ENCODE data around the gene PHIP.
"Not testable (repeated sequence)": the region's sequence is repeated elsewhere in the genome, so short reads cannot be mapped to it uniquely, and the experiment has no call there.

The PHIP gene

DNA sequence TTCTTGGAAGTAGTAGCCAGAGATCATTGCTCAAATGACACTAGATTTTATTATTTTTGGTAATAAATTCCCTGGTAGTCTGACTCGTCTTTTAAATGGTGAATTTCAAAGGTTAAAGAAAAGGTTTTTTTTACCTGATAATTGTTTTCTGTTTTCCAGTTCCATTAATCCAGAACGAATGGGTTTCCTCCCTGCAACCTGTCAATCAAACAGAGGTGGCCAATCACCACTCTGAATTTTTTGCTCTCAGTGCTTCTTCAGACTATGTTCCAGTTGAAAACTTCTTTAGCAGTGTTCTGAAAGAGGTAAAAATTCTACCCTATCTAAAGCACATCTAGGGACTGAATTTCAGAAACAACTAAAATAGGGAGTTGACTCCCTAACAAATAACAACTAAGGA lies 73.8 kb downstream of the PHIP start:
- no peak for DNase-seq

DNA sequence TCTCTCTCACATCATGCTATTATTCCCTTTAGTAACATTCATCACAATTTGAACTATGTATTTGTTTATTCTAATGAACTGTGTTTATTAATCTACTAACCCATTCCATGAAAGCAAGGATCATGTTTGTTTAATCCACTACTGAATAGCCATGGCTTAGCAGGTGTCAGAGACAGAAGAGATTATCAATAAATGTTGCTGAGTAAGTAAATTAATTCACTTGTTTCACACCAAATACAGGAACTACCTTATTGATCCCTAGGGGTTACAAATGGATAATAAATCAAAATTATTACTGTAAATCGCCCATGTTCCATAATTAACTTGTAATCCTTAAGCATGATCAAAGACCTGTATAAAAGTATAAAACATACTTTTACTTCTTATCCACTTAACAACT lies 76.6 kb downstream of the PHIP start:
- DNase-seq, result no peak

DNA sequence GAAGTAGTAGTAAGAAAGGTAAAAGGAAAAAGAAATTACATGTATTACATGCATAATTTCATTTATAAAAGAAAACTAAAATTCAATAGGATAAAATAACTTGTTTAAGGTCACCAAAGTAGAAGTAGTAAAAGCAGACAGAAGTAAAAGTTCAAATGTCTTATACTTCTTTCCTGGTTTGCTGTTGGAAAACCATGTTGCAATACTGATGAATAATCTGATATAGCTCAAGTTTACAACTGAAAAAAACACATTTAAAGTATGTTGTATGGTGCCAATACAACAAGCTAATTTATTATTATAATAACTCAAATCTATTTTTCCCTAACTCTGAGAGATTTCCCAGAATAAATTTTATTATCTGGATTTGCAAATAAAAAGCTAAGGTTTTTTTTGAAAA lies 78.3 kb downstream of the PHIP start:
- no peak for DNase-seq

DNA sequence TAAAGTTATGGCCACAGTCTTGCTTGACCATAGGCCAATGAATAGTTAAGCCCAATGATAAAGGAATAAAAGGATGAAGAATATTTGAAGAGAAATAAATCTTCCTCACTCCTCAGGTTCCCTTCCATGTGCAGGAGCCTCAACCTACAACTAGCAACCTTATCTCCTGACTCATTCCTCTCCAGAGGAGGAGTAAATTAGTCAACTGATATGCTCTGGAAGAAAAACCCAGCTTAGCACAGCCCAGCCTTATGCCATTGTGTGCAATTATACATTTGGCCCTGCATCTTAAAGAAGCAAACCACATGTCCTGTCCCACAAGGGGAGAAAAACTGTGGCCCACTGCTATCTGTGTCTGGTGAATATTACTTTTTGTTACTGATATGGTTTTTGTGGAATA lies 82.1 kb downstream of the PHIP start:
- DNase-seq, result no peak

DNA sequence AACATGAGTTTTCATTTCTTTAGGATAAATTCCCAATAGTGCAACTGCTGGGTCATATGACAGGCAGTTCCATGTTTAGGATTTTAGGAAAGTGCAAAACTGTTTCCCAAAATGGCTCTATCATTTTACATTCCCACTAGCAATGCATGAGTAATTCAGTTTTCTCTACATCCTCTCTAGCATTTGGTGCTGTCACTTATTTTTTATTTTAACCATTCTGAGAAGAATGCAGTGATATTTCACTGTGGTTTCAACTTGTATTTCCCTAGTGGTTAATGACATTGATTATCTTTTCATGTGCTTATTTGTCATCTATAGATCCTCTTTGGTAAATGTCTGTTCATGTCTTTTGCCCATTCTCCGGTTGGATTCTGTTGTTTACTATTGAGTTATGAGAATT lies 82.7 kb downstream of the PHIP start:
- no peak for DNase-seq

DNA sequence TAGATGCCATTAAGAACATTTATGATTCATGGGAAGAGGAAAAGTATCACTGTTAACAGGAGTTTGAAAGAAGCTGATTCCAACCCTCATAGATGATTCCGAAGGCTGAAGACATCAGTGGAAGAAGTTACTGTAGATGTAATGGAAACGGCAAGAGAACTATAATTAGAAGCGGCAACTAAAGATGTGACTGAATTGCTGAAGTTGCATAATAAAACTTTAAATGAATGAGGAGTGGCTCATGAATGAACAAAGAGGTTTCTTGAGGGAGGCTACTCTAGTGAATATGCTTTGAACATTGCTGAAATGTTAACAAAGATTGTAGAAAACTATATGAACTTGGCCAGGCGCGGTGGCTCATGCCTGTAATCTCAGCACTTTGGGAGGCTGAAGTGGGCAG lies 84.1 kb downstream of the PHIP start:
- no peak for DNase-seq

DNA sequence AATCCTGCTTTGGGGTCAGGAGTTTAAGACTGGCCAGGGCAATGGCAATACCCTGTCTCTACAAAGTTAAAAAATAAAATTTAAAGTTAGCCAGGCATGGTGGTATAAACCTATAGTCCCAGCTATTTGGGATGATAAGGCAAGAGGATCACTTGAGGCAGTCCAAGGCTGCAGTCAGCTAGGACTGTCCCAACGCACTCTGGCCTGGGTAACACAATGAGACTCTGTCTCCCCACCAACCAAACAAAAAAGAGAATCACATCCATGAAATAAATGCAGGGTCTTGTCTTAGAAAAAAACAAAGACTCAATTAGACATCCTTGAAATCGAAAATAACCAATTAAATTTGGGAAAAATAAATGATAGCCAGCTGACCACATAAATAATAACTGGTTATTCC lies 88.9 kb downstream of the PHIP start:
- no peak for DNase-seq

DNA sequence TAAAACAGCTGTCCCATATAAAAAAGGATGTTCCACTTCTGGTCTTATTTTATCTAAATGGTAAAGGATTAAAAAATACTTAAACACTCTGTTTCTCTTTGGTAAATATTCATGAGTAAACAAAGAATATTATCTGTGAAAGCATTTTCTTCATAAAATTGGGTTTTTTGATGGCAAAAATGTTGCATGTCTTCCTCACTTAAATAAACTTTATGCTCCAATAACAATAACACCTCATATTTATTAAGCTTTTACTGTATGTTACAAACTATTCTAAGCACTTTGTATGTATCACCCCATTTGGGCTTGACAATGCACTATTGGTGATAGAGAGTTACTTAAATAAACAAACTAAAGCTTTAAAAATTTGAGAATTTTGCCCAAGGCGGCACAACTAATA lies 91.9 kb downstream of the PHIP start:
- no peak for DNase-seq

DNA sequence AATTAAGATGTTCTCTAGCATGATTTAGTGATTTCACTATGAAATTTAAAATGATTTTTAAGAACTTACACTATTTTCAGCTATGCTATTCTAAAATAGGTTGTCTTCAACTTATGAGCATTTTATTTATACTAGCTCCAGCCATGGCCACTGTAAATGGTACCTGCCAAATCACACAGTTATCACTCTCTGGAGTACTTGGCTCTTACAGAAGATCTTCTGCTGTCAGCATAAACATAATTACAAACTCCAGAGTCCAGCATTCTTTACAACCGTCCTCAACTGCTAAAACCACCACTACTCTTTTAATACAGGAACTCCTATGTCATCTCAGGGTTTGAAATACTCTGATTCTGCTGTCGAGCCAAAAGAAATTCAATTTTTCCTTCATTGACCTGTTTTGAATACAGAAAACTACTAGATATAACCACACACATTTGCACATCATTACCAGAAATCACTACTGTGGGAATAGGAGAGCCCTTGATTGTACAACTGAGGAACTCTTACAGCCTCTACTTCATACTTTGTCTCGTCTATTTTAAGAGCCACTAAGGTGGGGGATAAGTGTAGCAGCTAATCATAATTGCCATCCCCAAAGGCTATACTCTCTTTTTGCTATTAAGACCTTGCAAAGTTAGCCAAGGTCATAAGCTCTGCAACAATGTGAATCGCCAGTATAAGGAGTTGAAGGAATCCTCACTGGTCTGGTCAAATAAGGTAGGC lies 93.7 kb downstream of the PHIP start:
- DNase-seq, result no peak

DNA sequence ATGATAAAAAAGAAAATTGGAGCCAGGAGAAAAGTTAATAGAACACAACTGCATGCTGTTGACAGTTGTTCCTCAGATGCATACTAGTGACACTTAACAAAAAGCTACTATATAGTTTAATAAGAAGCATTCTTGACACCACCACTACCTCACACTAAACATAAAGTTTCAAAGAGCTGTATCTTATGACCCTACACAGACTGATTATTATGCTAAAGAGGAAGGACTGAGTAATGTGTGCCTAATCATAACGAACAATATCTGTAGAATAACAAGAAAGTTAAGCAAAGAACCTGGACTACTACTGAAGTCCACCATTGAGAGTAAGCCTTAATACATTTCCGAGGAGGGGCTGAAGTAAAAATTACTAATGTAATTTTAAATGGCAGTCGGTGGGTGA lies 110.9 kb downstream of the PHIP start:
- no peak for DNase-seq

DNA sequence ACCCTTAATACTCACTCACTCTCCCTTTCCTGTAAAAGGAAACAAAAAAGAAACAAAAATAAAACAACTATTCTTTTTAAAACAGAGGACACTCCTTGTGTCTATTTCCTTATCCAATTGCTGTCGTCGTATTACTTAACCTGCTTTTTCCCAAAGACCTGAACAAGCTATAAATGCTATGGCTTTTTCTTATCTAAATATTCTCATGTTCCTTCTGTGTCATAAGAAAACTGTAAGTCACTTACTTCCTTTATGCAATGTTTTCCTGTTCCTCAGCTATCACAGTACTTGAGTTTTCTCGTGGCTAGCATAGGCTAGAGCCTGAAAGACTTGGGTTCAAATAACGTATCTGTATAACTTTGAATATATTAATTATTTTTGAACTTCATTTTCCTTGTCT lies 111.5 kb downstream of the PHIP start:
- no peak for DNase-seq

DNA sequence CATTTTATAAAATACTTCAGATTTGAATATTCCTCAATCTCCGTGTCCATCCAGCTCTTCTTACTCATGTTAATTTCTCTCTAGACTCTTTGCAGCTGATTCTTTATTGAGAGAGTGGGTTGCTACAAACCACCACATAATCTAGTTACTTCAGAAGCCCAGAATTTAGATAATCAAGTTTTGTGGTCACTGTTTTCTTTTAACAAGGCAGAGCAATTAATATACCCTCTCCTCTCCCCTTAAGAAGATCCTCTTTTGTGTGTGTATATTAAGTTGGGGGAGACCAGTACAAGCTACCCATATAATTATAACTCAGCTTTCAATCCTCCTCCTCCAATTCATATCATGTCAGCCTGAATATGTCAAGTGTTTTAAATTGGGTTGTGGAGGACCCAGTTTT lies 115.6 kb downstream of the PHIP start:
- no peak for DNase-seq

DNA sequence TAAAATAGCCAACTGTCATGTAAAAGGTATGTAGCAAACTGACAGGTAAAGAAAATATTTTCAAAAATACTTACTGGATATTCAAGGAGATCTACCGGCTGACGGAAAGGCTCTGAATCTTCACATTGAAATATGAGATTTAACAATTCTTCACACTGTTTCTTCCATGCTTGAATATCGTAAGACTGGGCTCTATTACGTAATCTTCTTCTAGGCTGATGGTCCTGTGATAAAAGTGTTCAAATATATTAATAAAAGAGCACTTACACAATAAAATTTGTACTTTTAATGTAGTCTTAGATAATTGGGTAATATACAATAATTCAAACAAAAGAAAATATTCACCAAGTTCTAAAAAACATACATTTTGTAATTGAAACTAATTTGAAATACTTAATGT lies 123.3 kb downstream of the PHIP start:
- DNase-seq, result no peak

DNA sequence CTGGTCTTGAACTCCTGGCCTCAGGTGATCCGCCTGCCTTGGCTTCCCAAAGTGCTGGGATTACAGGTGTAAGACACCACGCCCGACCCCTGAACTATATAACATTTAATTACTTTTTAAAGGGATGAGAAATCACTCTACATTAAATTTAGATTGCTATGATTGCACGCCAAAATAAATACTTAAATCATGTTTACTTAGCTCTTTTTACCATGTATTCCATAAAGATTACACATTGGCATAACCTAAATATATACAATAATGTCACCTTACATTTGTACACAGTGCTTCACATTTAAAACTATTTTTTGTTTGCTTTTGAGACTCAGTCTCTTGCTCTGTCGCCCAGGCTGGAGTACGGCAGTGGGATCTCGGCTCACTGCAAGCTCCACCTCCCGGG lies 124.3 kb downstream of the PHIP start:
- no peak for DNase-seq

DNA sequence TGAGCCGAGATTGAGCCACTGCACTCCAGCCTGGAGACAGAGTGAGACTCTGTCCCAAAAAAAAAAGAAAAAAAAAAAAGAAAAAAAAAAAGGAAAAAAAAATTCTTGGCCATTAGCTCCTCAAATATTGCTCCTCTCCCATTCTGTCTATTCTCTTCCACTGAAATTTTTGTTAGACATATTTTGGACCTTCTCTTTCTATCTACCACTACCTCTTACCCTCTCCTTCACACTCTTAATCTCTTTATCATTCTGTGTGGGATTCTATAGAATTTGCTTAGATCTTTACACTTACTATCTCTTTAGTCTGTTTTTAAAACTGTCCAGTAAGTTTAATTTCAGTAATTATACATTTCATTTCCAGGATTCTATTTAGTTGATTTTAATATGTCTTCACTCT lies 125.7 kb downstream of the PHIP start:
- no peak for DNase-seq

DNA sequence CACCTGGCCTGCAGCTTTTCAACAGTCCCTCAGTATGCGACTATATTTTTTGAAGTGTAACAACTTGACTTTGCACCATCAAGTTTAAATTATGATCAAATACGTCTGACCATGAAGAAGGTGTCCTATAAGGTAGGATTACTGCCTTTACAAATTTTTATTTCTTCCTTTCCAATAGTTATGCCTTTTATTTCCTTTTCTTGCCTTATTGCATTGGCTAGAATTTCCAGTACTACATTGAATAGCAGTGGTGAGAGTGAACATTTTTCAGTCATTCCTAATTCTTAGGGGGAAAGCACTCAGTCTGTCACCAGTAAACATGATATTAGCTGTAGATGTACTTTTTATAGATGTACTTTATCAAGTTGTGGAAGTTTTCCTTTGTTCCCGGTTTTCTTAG lies 129.3 kb downstream of the PHIP start:
- no peak for DNase-seq

DNA sequence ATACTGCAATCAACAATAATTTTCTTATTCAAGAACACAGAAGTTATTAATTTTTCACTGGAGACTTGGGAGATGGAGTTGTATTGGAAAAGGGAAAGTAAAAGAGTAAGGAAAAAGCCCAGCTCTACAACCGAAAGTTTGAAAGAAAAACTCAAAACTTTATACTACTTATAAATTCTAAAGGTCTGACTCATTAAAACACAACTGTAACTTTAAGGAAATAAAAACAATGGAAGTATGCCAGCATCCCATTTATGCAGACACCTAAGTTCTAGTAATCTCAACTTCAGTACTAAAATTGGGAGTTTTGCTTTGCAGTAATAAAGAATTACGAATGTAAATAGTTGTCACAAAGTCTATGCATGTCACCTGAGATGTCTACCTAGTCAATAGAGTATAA lies 130.1 kb downstream of the PHIP start:
- no peak for DNase-seq

DNA sequence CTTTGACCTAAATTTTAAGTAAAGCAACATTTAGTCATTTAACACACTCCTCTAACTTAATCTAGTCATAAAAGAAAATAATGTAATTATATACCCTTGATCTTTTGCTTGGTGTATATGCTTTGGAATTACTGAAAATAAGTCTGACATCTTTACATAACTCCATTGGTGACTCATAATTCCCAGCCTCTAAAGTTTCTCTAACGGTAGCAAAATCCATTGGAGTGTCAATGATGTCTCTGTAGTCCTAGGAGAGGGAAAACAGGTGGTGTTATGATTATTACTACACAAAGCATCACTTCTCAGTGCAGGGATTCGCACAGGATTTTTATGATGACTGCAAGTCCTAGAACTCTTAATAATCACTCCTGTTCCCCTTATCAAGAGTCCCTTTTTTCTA lies 130.5 kb downstream of the PHIP start:
- no peak for DNase-seq

DNA sequence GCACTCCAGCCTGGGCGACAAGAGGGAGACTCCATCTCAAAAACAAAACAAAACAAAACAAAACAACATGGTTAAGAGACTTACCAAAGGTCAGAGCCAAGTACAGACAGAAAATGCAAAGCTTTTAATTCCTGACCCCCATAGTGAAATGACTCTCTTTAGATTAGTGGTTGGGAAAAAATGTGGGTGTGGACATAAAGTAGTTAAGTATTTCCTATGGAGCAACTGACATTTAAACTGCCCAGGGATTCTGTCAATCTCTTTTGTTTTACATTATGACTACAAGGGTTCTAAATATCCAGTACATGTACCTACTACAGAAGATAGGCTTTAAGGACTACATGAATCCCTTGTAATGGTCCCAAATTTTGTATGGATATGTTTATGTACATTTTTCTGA lies 135.6 kb downstream of the PHIP start:
- DNase-seq, result no peak

DNA sequence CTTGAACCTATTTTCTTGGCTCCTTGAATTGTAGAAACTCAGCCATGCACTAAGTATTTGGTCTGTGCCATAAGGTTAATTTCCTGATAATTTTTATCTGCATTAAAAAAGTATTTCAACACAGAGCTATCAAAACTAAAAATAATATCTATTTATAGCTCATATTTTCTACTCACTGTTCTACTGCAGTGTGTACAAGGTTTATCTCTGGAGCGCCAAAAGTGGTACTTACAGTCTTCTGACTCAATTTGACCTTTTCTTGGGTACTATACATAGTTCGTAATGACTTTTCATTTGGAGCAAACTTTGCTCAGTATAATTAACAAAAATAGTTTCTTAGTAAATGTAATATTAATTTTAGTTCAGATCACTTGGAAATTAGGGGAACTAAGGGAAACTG lies 141.5 kb downstream of the PHIP start:
- DNase-seq, result no peak

DNA sequence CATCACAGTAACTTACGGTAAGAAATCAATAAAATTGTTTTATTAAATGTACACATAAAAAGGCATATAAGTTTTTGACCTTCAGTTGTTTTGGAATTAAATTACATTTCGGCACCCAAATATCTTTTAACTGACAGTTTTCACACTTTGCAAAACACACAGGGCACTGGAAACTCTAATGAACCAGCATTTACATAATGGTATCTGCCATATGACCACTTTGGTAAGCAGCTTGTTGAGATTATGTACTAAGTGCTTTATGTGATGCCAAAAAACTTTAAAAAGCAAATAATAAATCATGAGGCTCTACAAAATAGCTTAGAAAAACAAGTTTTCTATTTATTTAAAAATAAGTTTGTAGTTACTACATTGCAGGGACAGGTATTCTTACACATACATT lies 142.5 kb downstream of the PHIP start:
- no peak for DNase-seq

DNA sequence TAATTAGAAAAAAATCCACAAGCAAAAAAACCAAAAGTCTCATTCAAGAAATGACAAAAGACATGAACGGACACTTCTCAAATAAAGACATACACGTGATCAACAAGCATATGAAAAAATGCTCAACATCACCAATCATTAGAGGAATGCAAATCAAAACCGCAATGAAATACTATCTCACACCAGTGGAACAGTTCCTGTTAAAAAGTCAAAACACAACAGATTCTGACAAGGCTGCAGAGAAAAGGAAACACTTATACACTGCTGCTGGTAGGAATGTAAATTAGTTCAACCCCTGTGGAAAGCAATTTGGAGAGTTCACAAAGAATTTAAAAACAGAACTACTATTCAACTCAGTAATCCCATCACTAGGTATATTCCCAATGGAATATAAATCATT lies 152.7 kb downstream of the PHIP start:
- no peak for DNase-seq

DNA sequence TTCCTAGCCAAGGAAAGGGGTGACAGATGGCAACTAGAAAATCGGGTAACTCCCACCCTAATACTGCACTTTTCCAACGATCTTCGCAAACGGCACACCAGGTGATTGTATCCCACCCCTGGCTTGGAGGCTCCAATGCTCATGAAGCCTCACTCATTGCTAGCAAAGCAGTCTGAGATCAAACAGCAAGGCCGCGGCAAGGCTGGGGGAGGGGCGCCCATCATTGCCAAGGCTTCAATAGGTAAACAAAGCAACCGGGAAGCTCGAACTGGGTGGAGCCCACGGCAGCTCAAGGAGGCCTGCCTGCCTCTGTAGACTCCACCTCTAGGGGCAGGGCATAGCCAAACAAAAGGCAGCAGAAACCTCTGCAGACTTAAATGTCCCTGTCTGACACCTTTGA lies 156.9 kb downstream of the PHIP start:
- not testable (repeated sequence) for DNase-seq

DNA sequence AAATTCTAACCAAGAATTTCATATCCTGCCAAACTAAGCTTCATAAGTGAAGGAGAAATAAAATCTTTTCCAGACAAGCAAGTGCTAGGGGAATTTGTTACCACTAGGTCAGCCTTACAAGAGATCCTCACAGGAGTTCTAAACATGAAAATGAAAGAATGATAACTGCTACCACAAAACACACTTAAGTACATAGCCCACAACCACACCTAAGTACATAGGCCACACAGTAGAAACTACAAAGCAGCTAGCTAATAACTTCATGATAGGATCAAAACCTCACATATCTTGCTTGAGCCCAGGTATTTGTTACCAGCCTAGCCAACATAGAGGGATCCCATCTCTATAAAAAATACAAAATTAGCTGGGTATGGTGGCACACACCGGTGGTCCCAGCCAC lies 160.3 kb downstream of the PHIP start:
- no peak for DNase-seq

DNA sequence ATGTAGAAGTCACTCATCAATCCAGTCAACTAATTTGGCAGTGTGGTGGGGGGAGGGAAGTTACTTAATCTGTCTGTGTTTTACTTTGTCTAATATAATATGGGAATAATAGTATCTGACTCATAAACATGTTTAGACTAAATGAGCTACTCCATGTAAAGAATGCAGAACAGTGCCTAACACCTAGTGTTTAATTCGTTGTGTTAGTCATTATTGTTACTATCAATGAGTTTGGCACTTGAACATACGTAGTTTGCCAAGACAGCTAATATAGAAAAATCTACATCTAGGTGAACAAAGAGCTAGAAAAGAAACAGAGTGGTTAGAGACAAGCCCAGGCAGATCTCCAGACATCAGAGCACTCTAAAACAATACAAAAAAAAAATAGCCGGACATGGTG lies 161.6 kb downstream of the PHIP start:
- no peak for DNase-seq
